SK-N-SH treated with all-trans-retinoic acid at 6 μM for 48 hours (cell line): ENCODE measurements around the gene SPINK4.

Experiments used
- ATAC-seq: fragments of 200-7000 bp; cut with Tn5 transposase; 3 replicates; pipeline ENCODE4 v1.9.1; 2020; ENCODE audit warnings: mild to moderate bottlenecking, moderate library complexity
- BACH2 ChIP-seq: fragments of 250-450 bp; sonication (Bioruptor Pico); IDR thresholded peaks from 2 replicates; pipeline ENCODE4 v1.9.0; 2021; ENCODE audit warnings: mild to moderate bottlenecking, borderline replicate concordance
- CSDC2 ChIP-seq: fragments of 250-450 bp; sonication (Bioruptor Pico); IDR thresholded peaks from 2 replicates; pipeline ENCODE4 v1.5.0; 2020; ENCODE audit warnings: mild to moderate bottlenecking, moderate library complexity
- GLIS3 ChIP-seq: fragments of 250-450 bp; sonication (Bioruptor Pico); IDR thresholded peaks from 2 replicates; pipeline ENCODE4 v1.5.0; 2020; ENCODE audit warnings: mild to moderate bottlenecking, moderate library complexity
- RARB ChIP-seq: fragments of 250-450 bp; sonication (Bioruptor Pico); IDR thresholded peaks from 2 replicates; pipeline ENCODE4 v1.8.0; 2021; ENCODE audit warnings: mild to moderate bottlenecking, moderate library complexity
- SNAI2 ChIP-seq: fragments of 250-450 bp; sonication (Bioruptor Pico); IDR thresholded peaks from 2 replicates; pipeline ENCODE4 v1.5.0; 2020; ENCODE audit warnings: mild to moderate bottlenecking, moderate library complexity
- TOX ChIP-seq: fragments of 250-450 bp; sonication (Bioruptor Pico); IDR thresholded peaks from 2 replicates; pipeline ENCODE4 v1.8.0; 2021; ENCODE audit warnings: mild to moderate bottlenecking, moderate library complexity, borderline replicate concordance
- TSHZ2 ChIP-seq: fragments of 250-450 bp; sonication (Bioruptor Pico); IDR thresholded peaks from 2 replicates; pipeline ENCODE4 v1.5.0; 2020; ENCODE audit warnings: mild to moderate bottlenecking, moderate library complexity
- ZFP3 ChIP-seq: fragments of 250-450 bp; sonication (Bioruptor Pico); IDR thresholded peaks from 2 replicates; pipeline ENCODE4 v1.5.0; 2020; ENCODE audit warnings: mild to moderate bottlenecking, moderate library complexity
- ZFP30 ChIP-seq: fragments of 450-650 bp; formaldehyde crosslinking; IDR thresholded peaks from 2 replicates; pipeline ENCODE4 v1.5.0; 2022; ENCODE audit warnings: mild to moderate bottlenecking, moderate library complexity
- ZNF565 ChIP-seq: fragments of 450-650 bp; formaldehyde crosslinking; conservative IDR thresholded peaks from 2 replicates; pipeline ENCODE4 v1.5.0; 2020; ENCODE audit warnings: low read depth, mild to moderate bottlenecking, moderate library complexity
- ZNF70 ChIP-seq: fragments of 450-650 bp; formaldehyde crosslinking; IDR thresholded peaks from 2 replicates; pipeline ENCODE4 v1.5.0; 2020; ENCODE audit warnings: mild to moderate bottlenecking, moderate library complexity
- ZNF8 ChIP-seq: fragments of 450-650 bp; formaldehyde crosslinking; IDR thresholded peaks from 2 replicates; pipeline ENCODE4 v1.5.0; 2020; ENCODE audit warnings: mild to moderate bottlenecking, moderate library complexity
- TF ChIP-seq, protein P1 (sequence below): fragments of 250-450 bp; sonication (Bioruptor Pico); IDR thresholded peaks from 2 replicates; pipeline ENCODE4 v1.5.1; 2021; ENCODE audit warnings: mild to moderate bottlenecking, moderate library complexity
- TF ChIP-seq, protein P2 (sequence below): fragments of 250-450 bp; sonication (Bioruptor Pico); IDR thresholded peaks from 2 replicates; pipeline ENCODE4 v1.8.0; 2021; ENCODE audit warnings: low read depth, mild to moderate bottlenecking, moderate library complexity, borderline replicate concordance
- TF ChIP-seq, protein P3 (sequence below): fragments of 250-450 bp; sonication (Bioruptor Pico); IDR thresholded peaks from 2 replicates; pipeline ENCODE4 v1.8.0; 2020; ENCODE audit warnings: mild to moderate bottlenecking, moderate library complexity, borderline replicate concordance

Gene SPINK4

DNA sequence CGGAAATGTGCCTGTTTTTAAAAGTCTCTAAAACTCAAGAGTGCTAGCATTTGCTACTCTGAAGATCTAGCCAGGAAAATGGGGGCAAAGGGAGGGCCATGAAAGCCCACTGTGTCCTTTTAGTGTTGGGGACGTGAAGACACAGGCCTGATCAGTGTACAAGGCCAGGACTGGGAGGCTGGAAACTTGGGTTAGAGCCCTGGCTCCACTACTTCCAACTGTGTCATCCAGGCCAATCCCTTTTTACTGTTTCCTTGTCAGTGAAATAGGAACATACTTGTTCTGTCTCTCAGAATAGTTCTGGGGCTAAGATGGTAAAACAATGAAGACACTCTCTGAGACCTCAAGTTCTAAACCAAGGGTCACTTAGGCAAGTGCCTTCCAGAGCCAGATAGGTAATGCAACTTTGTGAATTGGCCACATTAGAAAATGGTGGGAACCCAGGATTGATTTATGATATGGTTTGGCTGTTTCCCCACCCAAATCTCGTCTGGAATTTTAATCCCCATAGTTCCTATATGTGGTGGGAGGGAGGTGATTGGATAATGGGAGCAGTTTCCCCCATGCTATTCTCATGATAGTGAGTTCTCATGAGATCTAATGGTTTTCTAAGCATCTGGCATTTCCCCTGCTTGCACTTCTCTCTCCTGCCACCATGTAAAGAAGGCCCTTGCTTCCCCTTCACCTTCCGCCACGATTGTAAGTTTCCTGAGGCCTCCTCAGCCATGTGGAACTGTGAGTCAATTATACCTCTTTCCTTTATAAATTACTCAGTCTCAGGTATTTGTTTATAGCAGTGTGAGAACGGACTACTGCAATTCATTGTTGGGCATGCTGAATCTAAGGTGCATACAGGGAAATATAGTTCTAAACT is 42.5 kb upstream of the SPINK4 start:
- ATAC-seq, result no peak
- TF ChIP-seq CSDC2, result no peak

GRCh38 chr9:33198165-33198564 is 41.8 kb upstream of the SPINK4 start:
- TF ChIP-seq, protein P1, sequence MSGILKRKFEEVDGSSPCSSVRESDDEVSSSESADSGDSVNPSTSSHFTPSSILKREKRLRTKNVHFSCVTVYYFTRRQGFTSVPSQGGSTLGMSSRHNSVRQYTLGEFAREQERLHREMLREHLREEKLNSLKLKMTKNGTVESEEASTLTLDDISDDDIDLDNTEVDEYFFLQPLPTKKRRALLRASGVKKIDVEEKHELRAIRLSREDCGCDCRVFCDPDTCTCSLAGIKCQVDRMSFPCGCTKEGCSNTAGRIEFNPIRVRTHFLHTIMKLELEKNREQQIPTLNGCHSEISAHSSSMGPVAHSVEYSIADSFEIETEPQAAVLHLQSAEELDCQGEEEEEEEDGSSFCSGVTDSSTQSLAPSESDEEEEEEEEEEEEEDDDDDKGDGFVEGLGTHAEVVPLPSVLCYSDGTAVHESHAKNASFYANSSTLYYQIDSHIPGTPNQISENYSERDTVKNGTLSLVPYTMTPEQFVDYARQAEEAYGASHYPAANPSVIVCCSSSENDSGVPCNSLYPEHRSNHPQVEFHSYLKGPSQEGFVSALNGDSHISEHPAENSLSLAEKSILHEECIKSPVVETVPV (CRISPR knock-in tag), result no peak
- no peak for TF ChIP-seq TSHZ2 (CRISPR knock-in tag)
- no peak for TF ChIP-seq GLIS3 (CRISPR knock-in tag)
- TF ChIP-seq, protein P2, sequence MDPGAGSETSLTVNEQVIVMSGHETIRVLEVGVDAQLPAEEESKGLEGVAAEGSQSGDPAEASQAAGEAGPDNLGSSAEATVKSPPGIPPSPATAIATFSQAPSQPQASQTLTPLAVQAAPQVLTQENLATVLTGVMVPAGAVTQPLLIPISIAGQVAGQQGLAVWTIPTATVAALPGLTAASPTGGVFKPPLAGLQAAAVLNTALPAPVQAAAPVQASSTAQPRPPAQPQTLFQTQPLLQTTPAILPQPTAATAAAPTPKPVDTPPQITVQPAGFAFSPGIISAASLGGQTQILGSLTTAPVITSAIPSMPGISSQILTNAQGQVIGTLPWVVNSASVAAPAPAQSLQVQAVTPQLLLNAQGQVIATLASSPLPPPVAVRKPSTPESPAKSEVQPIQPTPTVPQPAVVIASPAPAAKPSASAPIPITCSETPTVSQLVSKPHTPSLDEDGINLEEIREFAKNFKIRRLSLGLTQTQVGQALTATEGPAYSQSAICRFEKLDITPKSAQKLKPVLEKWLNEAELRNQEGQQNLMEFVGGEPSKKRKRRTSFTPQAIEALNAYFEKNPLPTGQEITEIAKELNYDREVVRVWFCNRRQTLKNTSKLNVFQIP (CRISPR knock-in tag), result no peak
- no peak for TF ChIP-seq BACH2 (CRISPR knock-in tag)
- TF ChIP-seq, protein P3, sequence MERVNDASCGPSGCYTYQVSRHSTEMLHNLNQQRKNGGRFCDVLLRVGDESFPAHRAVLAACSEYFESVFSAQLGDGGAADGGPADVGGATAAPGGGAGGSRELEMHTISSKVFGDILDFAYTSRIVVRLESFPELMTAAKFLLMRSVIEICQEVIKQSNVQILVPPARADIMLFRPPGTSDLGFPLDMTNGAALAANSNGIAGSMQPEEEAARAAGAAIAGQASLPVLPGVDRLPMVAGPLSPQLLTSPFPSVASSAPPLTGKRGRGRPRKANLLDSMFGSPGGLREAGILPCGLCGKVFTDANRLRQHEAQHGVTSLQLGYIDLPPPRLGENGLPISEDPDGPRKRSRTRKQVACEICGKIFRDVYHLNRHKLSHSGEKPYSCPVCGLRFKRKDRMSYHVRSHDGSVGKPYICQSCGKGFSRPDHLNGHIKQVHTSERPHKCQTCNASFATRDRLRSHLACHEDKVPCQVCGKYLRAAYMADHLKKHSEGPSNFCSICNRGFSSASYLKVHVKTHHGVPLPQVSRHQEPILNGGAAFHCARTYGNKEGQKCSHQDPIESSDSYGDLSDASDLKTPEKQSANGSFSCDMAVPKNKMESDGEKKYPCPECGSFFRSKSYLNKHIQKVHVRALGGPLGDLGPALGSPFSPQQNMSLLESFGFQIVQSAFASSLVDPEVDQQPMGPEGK (CRISPR knock-in tag), result no peak
- TF ChIP-seq RARB (CRISPR knock-in tag), result no peak
- no peak for TF ChIP-seq ZFP3 (CRISPR knock-in tag)
- no peak for TF ChIP-seq ZNF70 (CRISPR knock-in tag)
- no peak for TF ChIP-seq SNAI2
- no peak for ATAC-seq

GRCh38 chr9:33202018-33202417 is 37.9 kb upstream of the SPINK4 start:
- ATAC-seq, result no peak
- TF ChIP-seq SNAI2 (no peak), ZNF8 (no peak), ZFP30 (CRISPR knock-in tag) (no peak), ZNF565 (CRISPR knock-in tag) (no peak)
- TF ChIP-seq, protein P3 (CRISPR knock-in tag), result no peak
- TF ChIP-seq, all 23 proteins: peak for 0

DNA sequence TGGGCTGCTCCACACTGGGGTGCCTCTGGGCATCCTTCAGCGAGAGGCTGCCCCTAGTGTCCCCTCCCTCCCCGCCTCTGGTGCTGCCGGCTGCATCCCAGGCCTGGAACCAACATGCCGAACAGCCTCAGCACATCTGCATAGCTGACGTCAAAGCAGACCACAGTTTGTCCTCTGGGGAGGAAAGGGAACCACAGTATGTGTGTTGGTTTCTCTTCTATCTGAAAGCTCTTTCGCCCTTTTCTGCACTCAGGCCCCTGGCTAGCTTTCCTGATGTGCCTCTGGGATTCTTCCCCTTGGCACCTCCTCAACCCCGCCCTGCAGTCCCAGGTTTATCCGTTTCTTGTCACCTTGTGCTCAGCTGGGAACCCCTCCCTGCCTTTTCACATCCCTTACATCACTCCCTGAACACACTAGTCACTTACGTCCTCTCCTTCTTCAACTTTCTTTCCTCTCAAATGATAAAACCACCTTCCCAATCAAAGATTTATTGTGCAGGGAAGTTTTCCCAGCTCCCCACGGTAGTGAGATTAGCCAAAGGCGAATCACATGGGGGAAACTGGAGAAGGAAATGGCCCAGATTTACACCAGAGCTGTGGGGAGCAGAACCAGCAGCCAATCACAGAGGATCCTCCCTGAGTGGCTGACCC is 37.3 kb upstream of the SPINK4 start:
- no peak for TF ChIP-seq TOX (CRISPR knock-in tag)
- no peak for ATAC-seq
